Keratinocyte (primary cell): ENCODE results near the gene HPCAL4. TPM values are rescaled to one million over a fixed set of nuclear protein-coding genes. Genes with fewer than 3 reads are reported as not detected.

ENCODE experiments used
- DNase-seq: peaks from one replicate; pipeline ENCODE4 v3.0.0-alpha.2; 2011; ENCODE audit warnings: low read depth, missing footprints, low spot score
- FAIRE-seq: peaks from 2 replicates; lab custom pipeline; 2011; peaks lifted over from hg19 to GRCh38; lab: Jason Lieb, UNC
- H2AFZ ChIP-seq: 2 replicates; pipeline ENCODE4 v1.6.0; 2012; ENCODE audit warnings: low read length, control low read depth, inconsistent platforms; ENCODE audit not compliant: control insufficient read depth
- H3K27ac ChIP-seq: 2 replicates; pipeline ENCODE4 v1.5.1; 2011; ENCODE audit warnings: low read length; ENCODE audit not compliant: control insufficient read depth, insufficient read depth
- H3K27me3 ChIP-seq: 3 replicates; pipeline ENCODE4 v1.6.0; 2011; ENCODE audit warnings: low read length; ENCODE audit not compliant: control insufficient read depth, insufficient read depth; ENCODE audit errors: extremely low read depth
- H3K36me3 ChIP-seq, 2 experiments: 2 replicates in 1 of 2; 3 replicates in 1 of 2; pipeline ENCODE4 v1.5.1; 2011; ENCODE audit warnings: low read length in 2 of 2, mild to moderate bottlenecking in 1 of 2; ENCODE audit not compliant: control insufficient read depth in 2 of 2, insufficient read depth in 2 of 2; ENCODE audit errors: extremely low read depth in 1 of 2
- H3K4me1 ChIP-seq: 3 replicates; pipeline ENCODE4 v1.5.1; 2011; ENCODE audit warnings: low read length; ENCODE audit not compliant: control insufficient read depth, insufficient read depth; ENCODE audit errors: extremely low read depth
- H3K4me2 ChIP-seq: 3 replicates; pipeline ENCODE4 v1.6.0; 2011; ENCODE audit warnings: low read depth, low read length; ENCODE audit not compliant: control insufficient read depth, insufficient read depth; ENCODE audit errors: extremely low read depth
- H3K4me3 ChIP-seq, 3 experiments: fragments of 200-600 bp in 1 of 3; sonication (generic) in 1 of 3; 2 replicates in 2 of 3; 3 replicates in 1 of 3; pipeline ENCODE4 v1.5.1; 2011 to 2016; ENCODE audit warnings: low read length in 3 of 3, mild to moderate bottlenecking in 3 of 3, control low read depth in 2 of 3, inconsistent platforms in 1 of 3, low read depth in 1 of 3, mixed read lengths in 1 of 3, mixed run types in 1 of 3, moderate library complexity in 1 of 3; ENCODE audit not compliant: control insufficient read depth in 2 of 3, insufficient read depth in 2 of 3; ENCODE audit errors: extremely low read depth in 1 of 3
- H3K79me2 ChIP-seq: 2 replicates; pipeline ENCODE4 v1.6.0; 2012; ENCODE audit warnings: low read length; ENCODE audit not compliant: control insufficient read depth, insufficient read depth
- H3K9ac ChIP-seq: 3 replicates; pipeline ENCODE4 v1.6.0; 2011; ENCODE audit warnings: low read length; ENCODE audit not compliant: control insufficient read depth, insufficient read depth; ENCODE audit errors: extremely low read depth
- H3K9me1 ChIP-seq: 3 replicates; pipeline ENCODE4 v1.6.0; 2011; ENCODE audit warnings: low read length; ENCODE audit not compliant: control insufficient read depth, insufficient read depth; ENCODE audit errors: extremely low read depth
- H3K9me3 ChIP-seq: 2 replicates; pipeline ENCODE4 v1.5.1; 2012; ENCODE audit warnings: low read depth, low read length; ENCODE audit not compliant: control insufficient read depth
- H4K20me1 ChIP-seq: 3 replicates; pipeline ENCODE4 v1.6.0; 2011; ENCODE audit warnings: low read length; ENCODE audit not compliant: control insufficient read depth, insufficient read depth; ENCODE audit errors: extremely low read depth
- EZH2 ChIP-seq: IDR thresholded peaks from one replicate; pipeline ENCODE4 v1.6.1; 2012; ENCODE audit warnings: inconsistent platforms, mild to moderate bottlenecking, low read length, moderate library complexity
- dilution Hi-C: fragments of 300-500 bp; cut with MboI; formaldehyde crosslinking; loops from one replicate; pipeline ENCODE4 v1.7.0; 2020; ENCODE audit warnings: low sequenced_read_pairs; ENCODE audit not compliant: extremely low pct_ligation_motif_present
- polyA plus RNA-seq, 5 experiments: library from polyadenylated mRNA; depleted of rRNA in 3 of 5; stranded (reverse) in 3 of 5; stranded (forward) in 1 of 5; unstranded in 1 of 5; fragments of >200 nt; gene quantifications; 1 replicate in 1 of 5; 2 replicates in 3 of 5; 3 replicates in 1 of 5; pipeline versions ENCODE4 v1.2.1 to v1.2.3, GENCODE V29; 2011 to 2012; ENCODE audit warnings: missing spikeins in 2 of 5, low read depth in 1 of 5, low replicate concordance in 1 of 5
- TF ChIP-seq, protein P1 (sequence below), 3 experiments: IDR thresholded peaks in 1 of 3; conservative IDR thresholded peaks in 1 of 3; optimal IDR thresholded peaks in 1 of 3; 2 replicates in 2 of 3; 3 replicates in 1 of 3; pipeline versions ENCODE3 to v1.5.1; 2011; ENCODE audit warnings: low read length in 3 of 3, mild to moderate bottlenecking in 3 of 3, moderate library complexity in 2 of 3, control low read depth in 1 of 3, inconsistent platforms in 1 of 3; ENCODE audit not compliant: insufficient read depth in 2 of 3; ENCODE audit errors: extremely low read depth in 1 of 3

The HPCAL4 gene
- polyA plus RNA-seq, 1 donor (not counting 4 experiments of a cell fraction or from before 2014, with no cell fraction given) = not detected

DNA sequence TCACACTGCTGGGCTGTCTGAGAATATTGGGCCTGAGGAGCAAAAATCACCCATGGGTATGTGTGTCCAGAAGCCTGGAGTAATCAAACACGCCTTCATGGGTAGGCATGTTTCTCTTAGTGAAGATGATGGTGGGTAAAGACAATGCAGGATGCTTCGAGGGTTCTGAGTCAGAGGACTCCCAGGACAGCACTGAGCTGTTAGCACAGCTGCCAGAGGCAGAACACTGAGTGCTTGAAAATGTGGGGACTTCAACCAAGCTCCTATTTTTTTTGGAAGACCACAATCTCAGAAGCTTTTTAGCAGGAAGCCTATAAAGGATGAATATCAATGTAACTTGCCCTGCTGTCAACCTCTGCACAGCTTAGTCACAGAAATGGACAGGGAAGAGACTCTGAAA lies 11.4 kb downstream of the HPCAL4 start:
- no peak overlapping the region for H3K4me2 ChIP-seq
- TF ChIP-seq, protein P1, sequence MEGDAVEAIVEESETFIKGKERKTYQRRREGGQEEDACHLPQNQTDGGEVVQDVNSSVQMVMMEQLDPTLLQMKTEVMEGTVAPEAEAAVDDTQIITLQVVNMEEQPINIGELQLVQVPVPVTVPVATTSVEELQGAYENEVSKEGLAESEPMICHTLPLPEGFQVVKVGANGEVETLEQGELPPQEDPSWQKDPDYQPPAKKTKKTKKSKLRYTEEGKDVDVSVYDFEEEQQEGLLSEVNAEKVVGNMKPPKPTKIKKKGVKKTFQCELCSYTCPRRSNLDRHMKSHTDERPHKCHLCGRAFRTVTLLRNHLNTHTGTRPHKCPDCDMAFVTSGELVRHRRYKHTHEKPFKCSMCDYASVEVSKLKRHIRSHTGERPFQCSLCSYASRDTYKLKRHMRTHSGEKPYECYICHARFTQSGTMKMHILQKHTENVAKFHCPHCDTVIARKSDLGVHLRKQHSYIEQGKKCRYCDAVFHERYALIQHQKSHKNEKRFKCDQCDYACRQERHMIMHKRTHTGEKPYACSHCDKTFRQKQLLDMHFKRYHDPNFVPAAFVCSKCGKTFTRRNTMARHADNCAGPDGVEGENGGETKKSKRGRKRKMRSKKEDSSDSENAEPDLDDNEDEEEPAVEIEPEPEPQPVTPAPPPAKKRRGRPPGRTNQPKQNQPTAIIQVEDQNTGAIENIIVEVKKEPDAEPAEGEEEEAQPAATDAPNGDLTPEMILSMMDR (optimal IDR thresholded peaks at IDR 0.05 in 1 of 3, IDR thresholded peaks at IDR 0.05 in 1 of 3, conservative IDR thresholded peaks at IDR 0.05 in 1 of 3; ENCODE audit: extremely low read depth in 1 of 3, insufficient read depth in 2 of 3, low read length in 3 of 3) = no peak
- no peak for TF ChIP-seq EZH2
- no peak overlapping the region for H3K4me3 ChIP-seq
- DNase-seq (no peak), FAIRE-seq (no peak)
- no peaks in the 10 kb centered on the region for H3K9me3 ChIP-seq
- no peak overlapping the region for H3K27ac ChIP-seq
- no peaks in the 10 kb centered on the region for H3K4me1 ChIP-seq
- no peak overlapping the region for H3K9ac ChIP-seq
- H3K79me2 ChIP-seq = no peaks in the 10 kb centered on the region
- no peaks in the 10 kb centered on the region for H3K9me1 ChIP-seq
- H4K20me1 ChIP-seq = peaks cover 2% of the 10 kb centered on the region
- peaks cover 41% of the 10 kb centered on the region for H3K27me3 ChIP-seq
- no peaks in the 10 kb centered on the region for H3K36me3 ChIP-seq
- no peak overlapping the region for H2AFZ ChIP-seq
- dilution Hi-C loops = no loop called here

DNA sequence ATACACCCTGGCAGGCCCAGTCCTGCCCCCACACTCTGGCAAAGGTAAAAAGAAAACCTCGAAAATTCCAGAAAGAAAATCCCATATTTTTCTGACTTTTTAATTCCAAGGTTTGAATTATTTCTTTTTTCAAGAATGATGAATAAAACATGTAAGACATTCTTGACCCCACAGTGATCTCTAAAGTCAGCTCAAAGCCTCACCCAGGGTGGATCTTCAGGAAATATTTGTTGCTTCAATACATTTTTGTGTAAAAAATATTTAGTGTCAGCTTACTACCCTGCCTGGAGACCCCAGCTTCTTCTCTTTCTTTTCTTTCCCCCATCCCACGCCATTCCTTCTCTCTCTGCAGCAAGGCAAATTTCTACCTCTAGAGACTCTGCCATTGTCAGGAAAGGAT lies 12.3 kb downstream of the HPCAL4 start:
- H3K79me2 ChIP-seq = no peaks in the 10 kb centered on the region
- no peak for FAIRE-seq

More for the DNA sequence above, 12.3 kb downstream of the HPCAL4 start:
- H3K27ac ChIP-seq = no peak overlapping the region
- DNase-seq = no peak
- H3K9me1 ChIP-seq = no peaks in the 10 kb centered on the region
- H3K4me1 ChIP-seq = no peaks in the 10 kb centered on the region
- no peak overlapping the region for H3K4me3 ChIP-seq
- peaks cover 2% of the 10 kb centered on the region for H4K20me1 ChIP-seq
- dilution Hi-C loops = no loop called here
- peaks cover 42% of the 10 kb centered on the region for H3K27me3 ChIP-seq
- H3K36me3 ChIP-seq = no peaks in the 10 kb centered on the region
- H2AFZ ChIP-seq = no peak overlapping the region
- no peaks in the 10 kb centered on the region for H3K9me3 ChIP-seq
- no peak overlapping the region for H3K9ac ChIP-seq
- TF ChIP-seq, protein P1 (optimal IDR thresholded peaks at IDR 0.05 in 1 of 3, IDR thresholded peaks at IDR 0.05 in 1 of 3, conservative IDR thresholded peaks at IDR 0.05 in 1 of 3; ENCODE audit: extremely low read depth in 1 of 3, insufficient read depth in 2 of 3, low read length in 3 of 3) = no peak
- no peak for TF ChIP-seq EZH2
- no peak overlapping the region for H3K4me2 ChIP-seq
